ENCODE results near the gene ZBED5.
A peak's percentile ranks its signal among the peaks of the same experiment; 100 is the strongest.
"Not testable (repeated sequence)": the region's sequence is repeated elsewhere in the genome, so short reads cannot be mapped to it uniquely, and the experiment has no call there.

Gene ZBED5

DNA sequence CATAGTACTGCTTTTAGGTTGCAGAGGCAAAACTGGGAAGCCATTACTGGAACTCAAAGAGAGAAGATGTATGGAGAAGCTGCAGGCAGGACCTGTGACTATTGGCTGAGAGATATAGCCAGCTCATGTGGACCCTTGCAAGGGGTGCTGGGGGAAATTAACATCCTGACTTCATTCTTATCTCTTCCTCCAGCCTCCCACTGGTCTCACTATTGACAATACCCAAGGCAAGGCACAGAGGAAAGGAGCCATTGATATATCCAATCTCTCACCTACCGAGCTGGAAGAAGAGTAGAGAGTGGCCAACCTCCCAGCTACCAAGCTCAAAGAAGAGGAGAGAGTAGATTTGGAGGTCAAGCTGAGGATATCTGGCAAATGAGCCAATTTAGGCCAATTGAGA lies 36.8 kb upstream of the ZBED5 start:
- H3K27me3 ChIP-seq: no peaks in the 10 kb centered on the region
- H3K27ac ChIP-seq: peak overlapping the region in 1 of 2 donors; percentile 57
- intact Hi-C loops (cut with DNase I; ENCODE audit: low total_unique reads): loop anchor here (5.0 kb wide), 1 partner anchor 32 kb away; no protein-coding TSS in a partner anchor
- TF ChIP-seq, protein P1, sequence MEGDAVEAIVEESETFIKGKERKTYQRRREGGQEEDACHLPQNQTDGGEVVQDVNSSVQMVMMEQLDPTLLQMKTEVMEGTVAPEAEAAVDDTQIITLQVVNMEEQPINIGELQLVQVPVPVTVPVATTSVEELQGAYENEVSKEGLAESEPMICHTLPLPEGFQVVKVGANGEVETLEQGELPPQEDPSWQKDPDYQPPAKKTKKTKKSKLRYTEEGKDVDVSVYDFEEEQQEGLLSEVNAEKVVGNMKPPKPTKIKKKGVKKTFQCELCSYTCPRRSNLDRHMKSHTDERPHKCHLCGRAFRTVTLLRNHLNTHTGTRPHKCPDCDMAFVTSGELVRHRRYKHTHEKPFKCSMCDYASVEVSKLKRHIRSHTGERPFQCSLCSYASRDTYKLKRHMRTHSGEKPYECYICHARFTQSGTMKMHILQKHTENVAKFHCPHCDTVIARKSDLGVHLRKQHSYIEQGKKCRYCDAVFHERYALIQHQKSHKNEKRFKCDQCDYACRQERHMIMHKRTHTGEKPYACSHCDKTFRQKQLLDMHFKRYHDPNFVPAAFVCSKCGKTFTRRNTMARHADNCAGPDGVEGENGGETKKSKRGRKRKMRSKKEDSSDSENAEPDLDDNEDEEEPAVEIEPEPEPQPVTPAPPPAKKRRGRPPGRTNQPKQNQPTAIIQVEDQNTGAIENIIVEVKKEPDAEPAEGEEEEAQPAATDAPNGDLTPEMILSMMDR (IDR thresholded peaks at IDR 0.05): no peak
- H3K36me3 ChIP-seq: no peaks in the 10 kb centered on the region
- no peak for DNase-seq
- H3K4me1 ChIP-seq: peaks cover 0 to 32% (median 20%) of the 10 kb centered on the region in 4 donors
- no peak overlapping the region for H3K4me3 ChIP-seq
- no peaks in the 10 kb centered on the region for H3K9me3 ChIP-seq

DNA sequence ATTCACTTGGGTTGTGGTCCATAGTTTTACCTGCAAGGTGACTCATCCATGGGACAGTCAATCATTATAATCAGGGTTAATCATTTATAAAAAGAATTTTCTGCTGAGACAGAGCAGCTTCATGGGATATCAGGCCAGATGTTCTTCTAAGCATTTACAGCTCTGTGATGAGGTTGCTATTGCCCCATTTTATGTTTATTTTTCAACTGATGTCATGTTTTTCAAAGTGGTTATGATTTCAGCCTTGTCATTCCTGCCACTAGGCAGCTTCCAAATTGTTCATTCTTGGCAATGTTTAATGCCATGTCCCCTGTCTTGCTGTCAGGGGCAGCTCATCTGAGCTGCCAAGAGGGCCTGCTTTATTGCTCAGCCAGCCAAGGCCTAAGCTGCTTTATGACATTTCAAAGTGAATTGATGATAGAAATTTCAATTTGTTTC lies 35.9 kb upstream of the ZBED5 start:
- no peaks in the 10 kb centered on the region for H3K36me3 ChIP-seq
- peaks cover 0 to 23% (median 12%) of the 10 kb centered on the region in 4 donors for H3K4me1 ChIP-seq
- TF ChIP-seq, protein P1 (IDR thresholded peaks at IDR 0.05): peak; percentile 45 to 56
- intact Hi-C loops (cut with DNase I; ENCODE audit: low total_unique reads): no loop called here
- no peaks in the 10 kb centered on the region for H3K27me3 ChIP-seq
- no peak for DNase-seq
- peak overlapping the region; percentile 56 to 57 for H3K27ac ChIP-seq
- no peak overlapping the region for H3K4me3 ChIP-seq
- no peaks in the 10 kb centered on the region for H3K9me3 ChIP-seq

- Histone ChIP-seq H3K36me3 (no peaks in the 10 kb centered on the region), H3K27me3 (no peaks in the 10 kb centered on the region), H3K27ac (no peak overlapping the region), H3K9me3 (no peaks in the 10 kb centered on the region), H3K4me1 (peaks cover 0 to 16% (median 11%) of the 10 kb centered on the region in 4 donors), H3K4me3 (no peak overlapping the region)
- intact Hi-C loops (cut with DNase I; ENCODE audit: low total_unique reads): no loop called here
- DNase-seq: no peak
- TF ChIP-seq, protein P1 (IDR thresholded peaks at IDR 0.05): no peak
These were observed 34.4 kb upstream of the ZBED5 start for GRCh38 chr11:10892250-10892649.

GRCh38 chr11:10891151-10891720 lies 33.4 kb upstream of the ZBED5 start:
- DNase-seq: no peak
- no peaks in the 10 kb centered on the region for H3K9me3 ChIP-seq
- TF ChIP-seq, protein P1 (IDR thresholded peaks at IDR 0.05): no peak

GRCh38 chr11:10890083-10890482 lies 32.2 kb upstream of the ZBED5 start:
- H3K27ac ChIP-seq; H3K36me3 ChIP-seq; DNase-seq; H3K4me3 ChIP-seq; H3K9me3 ChIP-seq; H3K27me3 ChIP-seq; intact Hi-C loops (cut with DNase I; ENCODE audit: low total_unique reads): not testable (repeated sequence)
- peaks cover 0 to 35% (median 21%) of the 10 kb centered on the region in 4 donors for H3K4me1 ChIP-seq

More at GRCh38 chr11:10891151-10891720, 33.4 kb upstream of the ZBED5 start:
- Histone ChIP-seq H3K4me1 (peaks cover 0 to 24% (median 16%) of the 10 kb centered on the region in 4 donors), H3K4me3 (no peak overlapping the region), H3K27me3 (no peaks in the 10 kb centered on the region), H3K27ac (no peak overlapping the region), H3K36me3 (no peaks in the 10 kb centered on the region)
- intact Hi-C loops (cut with DNase I; ENCODE audit: low total_unique reads): no loop called here

DNA sequence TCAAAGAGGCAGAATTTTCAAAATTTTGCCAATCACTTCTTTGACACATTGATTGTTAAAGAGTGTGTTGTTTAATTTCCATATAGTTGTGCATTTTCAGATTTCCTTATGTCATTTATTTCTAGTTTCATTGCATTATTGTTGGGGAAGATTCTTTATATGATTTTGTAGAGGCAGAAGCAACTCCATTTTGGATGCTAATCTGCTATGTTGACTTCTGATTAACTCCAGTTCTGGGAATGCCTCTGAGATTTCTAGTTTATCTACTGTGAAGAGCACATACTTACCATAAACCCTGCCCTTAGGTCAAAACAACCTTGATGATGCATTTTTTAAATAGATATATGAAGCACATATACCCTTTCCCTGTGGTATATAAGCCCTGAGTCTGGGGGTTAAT lies 29.5 kb upstream of the ZBED5 start:
- no peak overlapping the region for H3K4me3 ChIP-seq
- TF ChIP-seq, protein P1 (IDR thresholded peaks at IDR 0.05): no peak
- H3K9me3 ChIP-seq: no peaks in the 10 kb centered on the region
- peak overlapping the region in 1 of 2 donors; percentile 60 for H3K27ac ChIP-seq
- H3K4me1 ChIP-seq: peaks cover 0 to 21% (median 10%) of the 10 kb centered on the region in 4 donors
- H3K27me3 ChIP-seq: no peaks in the 10 kb centered on the region
- no peak for DNase-seq
- H3K36me3 ChIP-seq: no peaks in the 10 kb centered on the region
- intact Hi-C loops (cut with DNase I; ENCODE audit: low total_unique reads): no loop called here

All from tibial artery (tissue), 4 donors.